Measurements from ENCODE around the gene CPEB3.

Gene CPEB3

GRCh38 chr10:92001995-92002394 lies 288.9 kb downstream of the CPEB3 start:
- Histone ChIP-seq H3K9ac (ENCODE audit: low read depth in 1 of 2, low read length in 2 of 2) (no peak overlapping the region), H3K36me3 (ENCODE audit: control insufficient read depth in 2 of 2, insufficient read depth in 2 of 2, low read length in 2 of 2) (peaks cover 11 to 15% of the 10 kb centered on the region in 2 donors), H3K27me3 (ENCODE audit: control insufficient read depth in 2 of 2, insufficient read depth in 2 of 2, low read length in 2 of 2) (no peaks in the 10 kb centered on the region)

DNA sequence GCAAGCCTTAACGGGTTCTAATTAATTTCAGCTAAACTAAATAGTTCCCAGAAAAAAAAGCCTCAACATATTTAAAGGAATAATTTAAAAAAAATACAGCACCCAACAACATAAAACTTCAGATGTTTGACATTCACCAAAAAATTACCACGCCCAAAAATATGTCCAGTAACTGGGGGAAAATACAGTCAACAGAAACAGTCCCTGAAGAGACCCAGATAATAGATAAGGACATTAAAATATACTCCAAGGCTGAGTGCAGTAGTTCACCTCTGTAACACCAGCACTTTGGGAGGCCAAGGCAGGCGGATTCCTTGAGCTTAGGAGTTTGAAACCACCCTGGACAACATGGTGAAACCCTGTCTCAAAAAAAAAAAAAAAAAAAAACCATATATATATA lies 289.3 kb downstream of the CPEB3 start:
- H3K27ac ChIP-seq (ENCODE audit: low read depth in 2 of 2, low read length in 2 of 2) = no peak overlapping the region
- no peaks in the 10 kb centered on the region for H3K27me3 ChIP-seq (ENCODE audit: control insufficient read depth in 2 of 2, insufficient read depth in 2 of 2, low read length in 2 of 2)
- no peaks in the 10 kb centered on the region for H3K9me3 ChIP-seq (ENCODE audit: control insufficient read depth in 2 of 2, low read length in 2 of 2)
- no peak overlapping the region for H3K9ac ChIP-seq (ENCODE audit: low read depth in 1 of 2, low read length in 2 of 2)
- no peak overlapping the region for H3K4me3 ChIP-seq (ENCODE audit: low read length in 2 of 2)
- peaks cover 13 to 15% of the 10 kb centered on the region in 2 donors for H3K36me3 ChIP-seq (ENCODE audit: control insufficient read depth in 2 of 2, insufficient read depth in 2 of 2, low read length in 2 of 2)
- H3K4me1 ChIP-seq (ENCODE audit: control insufficient read depth in 2 of 2, insufficient read depth in 2 of 2, low read length in 2 of 2) = no peaks in the 10 kb centered on the region

More at GRCh38 chr10:92001995-92002394, 288.9 kb downstream of the CPEB3 start:
- no peaks in the 10 kb centered on the region for H3K4me1 ChIP-seq (ENCODE audit: control insufficient read depth in 2 of 2, insufficient read depth in 2 of 2, low read length in 2 of 2)
- H3K4me3 ChIP-seq (ENCODE audit: low read length in 2 of 2) = no peak overlapping the region
- H3K27ac ChIP-seq (ENCODE audit: low read depth in 2 of 2, low read length in 2 of 2) = no peak overlapping the region
- no peaks in the 10 kb centered on the region for H3K9me3 ChIP-seq (ENCODE audit: control insufficient read depth in 2 of 2, low read length in 2 of 2)
